A673 (cell line): Measurements from ENCODE around the gene CELA2B. TPM values are rescaled to one million over a fixed set of nuclear protein-coding genes. Genes with fewer than 3 reads are reported as not detected.

ENCODE experiments used
- BruUV-seq: library from RNA; stranded (reverse); fragments of 400-500 nt; replicated peaks from 2 replicates; lab custom pipeline; 2021; lab: Mats Ljungman, UMichigan
- CTCF ChIA-PET: fragments of 300-600 bp; sonication (Branson Sonifier 250); formaldehyde crosslinking; loops from one replicate; lab custom pipeline; 2022; ENCODE audit warnings: antibody characterized with exemption; lab: Charles Lee
- POLR2A ChIA-PET: fragments of 300-600 bp; sonication (Branson Sonifier 250); formaldehyde crosslinking; loops from one replicate; lab custom pipeline; 2022; ENCODE audit warnings: antibody characterized with exemption; ENCODE audit not compliant: low non-redundant PET; lab: Charles Lee
- DNase-seq: peaks from one replicate; pipeline ENCODE4 v3.0.0-alpha.2; 2015; ENCODE audit warnings: low spot score
- H3K27ac ChIP-seq: fragments of 200-600 bp; sonication (generic); 2 replicates; pipeline ENCODE4 v1.5.1; 2016; ENCODE audit warnings: mixed run types, low read depth, mild to moderate bottlenecking, mixed read lengths, antibody characterized with exemption, low read length; ENCODE audit not compliant: poor library complexity, severe bottlenecking
- H3K27me3 ChIP-seq: fragments of 200-600 bp; sonication (generic); replicated peaks from 2 replicates; pipeline ENCODE4 v1.6.1; 2017; ENCODE audit warnings: mixed run types, low read depth, mild to moderate bottlenecking, mixed read lengths, antibody characterized with exemption, low read length; ENCODE audit not compliant: insufficient read depth, poor library complexity
- H3K36me3 ChIP-seq: fragments of 200-600 bp; sonication (generic); 2 replicates; pipeline ENCODE4 v1.6.1; 2016; ENCODE audit warnings: mixed run types, mild to moderate bottlenecking, mixed read lengths, antibody characterized with exemption, low read length; ENCODE audit not compliant: insufficient read depth, poor library complexity, severe bottlenecking
- H3K4me1 ChIP-seq: fragments of 200-600 bp; sonication (generic); 2 replicates; pipeline ENCODE4 v1.6.1; 2017; ENCODE audit warnings: mixed run types, mild to moderate bottlenecking, mixed read lengths, antibody characterized with exemption, low read length; ENCODE audit not compliant: insufficient read depth, poor library complexity, severe bottlenecking
- H3K4me3 ChIP-seq: fragments of 200-600 bp; sonication (generic); 2 replicates; pipeline ENCODE4 v1.5.1; 2016; ENCODE audit warnings: low read depth, mixed run types, mild to moderate bottlenecking, mixed read lengths, low read length; ENCODE audit not compliant: poor library complexity, severe bottlenecking
- H3K9me3 ChIP-seq: fragments of 200-600 bp; sonication (generic); 2 replicates; pipeline ENCODE4 v1.6.1; 2016; ENCODE audit warnings: mixed run types, low read depth, mild to moderate bottlenecking, mixed read lengths, antibody characterized with exemption, low read length; ENCODE audit not compliant: poor library complexity, severe bottlenecking
- CTCF ChIP-seq: fragments of 300-800, 200-600 bp; sonication (generic); conservative IDR thresholded peaks from 2 replicates; pipeline ENCODE4 v1.5.1; 2017; ENCODE audit warnings: low read depth, mild to moderate bottlenecking, antibody characterized with exemption, low read length, moderate library complexity, mixed read lengths
- EZH2 ChIP-seq: fragments of 200-600 bp; sonication (generic); IDR thresholded peaks from 2 replicates; pipeline ENCODE4 v1.6.1; 2017; ENCODE audit warnings: borderline replicate concordance, low read depth, mild to moderate bottlenecking, mixed read lengths, antibody characterized with exemption, low read length; ENCODE audit not compliant: poor library complexity, severe bottlenecking
- intact Hi-C: fragments of 100-400 bp; cut with micrococcal nuclease; formaldehyde crosslinking; loops from one replicate; pipeline ENCODE4 v1.10.0; 2022; ENCODE audit not compliant: unreplicated experiment
- total RNA-seq: library from RNA; stranded (reverse); gene quantifications from 2 replicates; pipeline ENCODE4 v1.2.3, GENCODE V29; 2021

Gene CELA2B
- total RNA-seq, 1 experiment from 2014 or later, result not detected

- no peak for TF ChIP-seq EZH2
- no peak for TF ChIP-seq CTCF
- no TSS peak for BruUV-seq
- Histone ChIP-seq H3K4me1 (no peaks in the 10 kb centered on the region), H3K36me3 (no peaks in the 10 kb centered on the region), H3K27ac (no peak overlapping the region), H3K4me3 (no peak overlapping the region), H3K9me3 (no peaks in the 10 kb centered on the region), H3K27me3 (no peaks in the 10 kb centered on the region)
- no peak for DNase-seq
- POLR2A ChIA-PET, result no interaction called here
- intact Hi-C loops, result no loop called here
- CTCF ChIA-PET, result no interaction called here
These were observed 18.0 kb downstream of the CELA2B start for GRCh38 chr1:15493869-15494390.

GRCh38 chr1:15500184-15501178 is 24.6 kb downstream of the CELA2B start:
- H3K4me1 ChIP-seq, result no peaks in the 10 kb centered on the region
- H3K27ac ChIP-seq, result no peak overlapping the region
- H3K4me3 ChIP-seq, result no peak overlapping the region
- ChIA-PET POLR2A (no interaction called here), CTCF (interaction anchor here (0.5 to 0.6 kb wide), 2 partner anchors 9 to 57 kb away, joined by 4 to 8 read pairs; no protein-coding TSS in a partner anchor)
- TF ChIP-seq EZH2 (no peak), CTCF (no peak)
- no peaks in the 10 kb centered on the region for H3K27me3 ChIP-seq
- DNase-seq, result no peak
- H3K36me3 ChIP-seq, result no peaks in the 10 kb centered on the region
- no peaks in the 10 kb centered on the region for H3K9me3 ChIP-seq
- no TSS peak for BruUV-seq
- intact Hi-C loops, result loop anchor here (5.0 kb wide), 1 partner anchor 178 kb away; no protein-coding TSS in a partner anchor

GRCh38 chr1:15501208-15502032 is 25.5 kb downstream of the CELA2B start:
- Histone ChIP-seq H3K4me3 (no peak overlapping the region), H3K9me3 (no peaks in the 10 kb centered on the region), H3K36me3 (no peaks in the 10 kb centered on the region), H3K27me3 (no peaks in the 10 kb centered on the region), H3K4me1 (no peaks in the 10 kb centered on the region), H3K27ac (no peak overlapping the region)
- intact Hi-C loops, result loop anchor here (5.0 kb wide), 1 partner anchor 179 kb away; no protein-coding TSS in a partner anchor
- BruUV-seq, result no TSS peak
- DNase-seq, result peak; percentile 73
- ChIA-PET POLR2A (no interaction called here), CTCF (no interaction called here)
- TF ChIP-seq EZH2 (no peak), CTCF (peak; percentile 89)
